Stimulated activated CD8-positive, alpha-beta memory T cell treated with anti-CD3 and anti-CD28 coated beads, Interleukin-4, amount 100 ng/mL, for 24 hours (primary cell): Measurements from ENCODE around the gene TTC24.
"Not testable (repeated sequence)": the region's sequence is repeated elsewhere in the genome, so short reads cannot be mapped to it uniquely, and the experiment has no call there.

Experiments used
- DNase-seq: peaks from one replicate; pipeline ENCODE4 v3.0.0-alpha.2; 2020; ENCODE audit warnings: low read depth

TTC24 gene

GRCh38 chr1:156587927-156588326, 8.4 kb downstream of the TTC24 start:
- DNase-seq = not testable (repeated sequence)

DNA sequence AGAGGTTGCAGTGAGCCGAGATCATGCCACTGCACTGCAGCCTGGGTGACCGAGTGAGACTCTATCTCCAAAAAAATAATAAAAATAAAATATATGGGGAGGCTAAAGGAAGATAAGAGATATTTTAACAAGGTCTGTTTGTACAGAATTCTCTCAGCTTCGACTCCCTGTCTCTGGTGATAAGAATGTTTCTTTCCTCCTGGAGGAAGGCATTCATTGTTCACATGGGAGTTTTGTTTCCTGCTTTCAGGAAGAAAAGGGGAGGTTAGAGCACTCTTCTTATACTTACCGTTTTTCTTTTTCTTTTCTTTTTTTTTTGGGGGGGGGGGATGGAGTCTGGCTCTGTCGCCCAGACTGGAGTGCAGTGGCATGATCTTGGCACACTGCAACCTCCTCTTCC, 10.0 kb downstream of the TTC24 start:
- no peak for DNase-seq

DNA sequence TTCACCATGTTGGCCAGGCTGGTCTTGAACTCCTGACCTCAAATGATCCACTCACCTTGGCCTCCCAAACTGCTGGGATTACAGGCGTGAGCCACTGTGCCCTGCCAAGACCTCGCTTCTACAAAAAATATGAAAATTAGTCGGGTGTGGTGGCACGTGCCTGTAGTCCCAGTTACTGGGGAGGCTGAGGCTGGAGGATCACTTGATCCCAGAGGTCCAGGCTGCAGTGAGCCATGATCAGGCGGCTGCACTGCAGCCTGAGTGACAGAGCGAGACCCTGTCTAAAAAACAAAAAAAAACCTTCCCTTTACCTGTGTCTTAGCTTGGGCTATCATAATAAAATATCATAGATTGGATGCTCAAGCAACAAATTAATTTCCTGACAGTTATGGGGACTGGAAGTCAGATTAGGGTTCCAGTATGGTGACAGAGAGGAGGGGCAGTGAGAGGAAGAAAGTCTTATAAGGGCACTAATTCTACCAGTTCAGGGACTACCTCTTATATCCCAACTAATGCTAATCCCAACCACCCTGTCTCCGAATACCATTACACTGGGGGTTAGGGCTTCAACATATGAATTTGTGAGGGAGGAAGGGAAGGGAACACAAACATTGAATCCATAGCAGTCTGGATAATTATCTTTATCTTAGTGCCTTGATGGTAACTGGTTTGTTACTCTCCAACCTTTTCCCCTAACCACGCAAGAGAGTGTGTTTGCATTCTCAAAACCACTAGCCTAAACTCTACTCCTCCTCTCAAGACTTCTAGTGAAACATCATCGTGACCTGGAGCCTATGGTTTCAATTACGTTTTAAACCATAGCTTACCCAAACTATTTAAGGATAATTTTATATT, 11.0 kb downstream of the TTC24 start:
- DNase-seq = no peak

- DNase-seq = no peak
These were observed 11.6 kb downstream of the TTC24 start for GRCh38 chr1:156591181-156591431.

GRCh38 chr1:156591432-156592157, 12.1 kb downstream of the TTC24 start, which contains the start of gene NAXE:
Gene NAXE, plus strand, starts transcription at chr1:156591776. Its CDS starts 29 bp downstream, at chr1:156591805.
- peak; percentile 57 for DNase-seq

- DNase-seq = no peak
These were observed 12.8 kb downstream of the TTC24 start for GRCh38 chr1:156592158-156592909.

GRCh38 chr1:156592910-156593660, 13.6 kb downstream of the TTC24 start:
- no peak for DNase-seq

- DNase-seq = no peak
These were observed 14.1 kb downstream of the TTC24 start for GRCh38 chr1:156593661-156593989.

- no peak for DNase-seq
These were observed 14.7 kb downstream of the TTC24 start for GRCh38 chr1:156594190-156594589.

GRCh38 chr1:156595016-156595415, 15.5 kb downstream of the TTC24 start:
- DNase-seq = no peak

DNA sequence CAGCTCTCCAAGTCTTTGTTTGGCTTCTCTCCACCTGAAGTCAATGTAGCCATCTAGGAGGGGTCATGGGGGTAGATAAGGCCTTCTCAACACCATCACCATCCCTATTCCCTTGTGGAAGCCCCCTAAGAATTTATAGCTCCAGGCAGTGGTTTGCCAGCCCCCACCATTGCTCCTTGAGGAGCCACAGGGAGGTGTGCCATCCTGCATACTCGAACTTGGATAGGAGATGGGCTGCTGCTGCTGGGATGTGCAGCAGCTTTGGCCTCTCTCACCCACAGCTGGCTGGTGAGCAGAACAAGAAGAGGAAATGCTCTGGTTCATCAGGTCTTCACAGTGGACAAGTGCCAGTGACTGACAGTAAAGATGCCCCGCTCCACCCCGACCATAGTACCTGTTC, 16.9 kb downstream of the TTC24 start:
- DNase-seq = no peak

DNA sequence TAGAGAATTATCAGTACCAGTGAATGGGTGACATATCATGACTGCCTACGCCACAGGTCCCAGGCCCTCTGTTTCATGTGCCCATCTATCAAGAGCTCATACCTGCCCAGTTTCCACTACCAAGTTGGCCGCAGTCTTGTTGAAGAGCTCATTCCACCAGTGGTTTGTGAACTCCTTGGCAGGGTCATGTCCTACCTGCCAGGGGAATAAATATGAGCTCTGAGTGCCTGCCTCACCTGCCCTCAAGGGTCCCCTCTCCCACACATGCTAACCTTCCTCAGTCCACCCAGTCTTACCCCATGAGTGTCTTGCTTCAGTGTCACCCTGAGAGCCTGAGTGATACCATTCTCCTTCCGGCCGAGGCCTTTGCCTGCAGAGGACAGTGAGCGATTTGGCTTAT, 18.6 kb downstream of the TTC24 start:
- DNase-seq = no peak

DNA sequence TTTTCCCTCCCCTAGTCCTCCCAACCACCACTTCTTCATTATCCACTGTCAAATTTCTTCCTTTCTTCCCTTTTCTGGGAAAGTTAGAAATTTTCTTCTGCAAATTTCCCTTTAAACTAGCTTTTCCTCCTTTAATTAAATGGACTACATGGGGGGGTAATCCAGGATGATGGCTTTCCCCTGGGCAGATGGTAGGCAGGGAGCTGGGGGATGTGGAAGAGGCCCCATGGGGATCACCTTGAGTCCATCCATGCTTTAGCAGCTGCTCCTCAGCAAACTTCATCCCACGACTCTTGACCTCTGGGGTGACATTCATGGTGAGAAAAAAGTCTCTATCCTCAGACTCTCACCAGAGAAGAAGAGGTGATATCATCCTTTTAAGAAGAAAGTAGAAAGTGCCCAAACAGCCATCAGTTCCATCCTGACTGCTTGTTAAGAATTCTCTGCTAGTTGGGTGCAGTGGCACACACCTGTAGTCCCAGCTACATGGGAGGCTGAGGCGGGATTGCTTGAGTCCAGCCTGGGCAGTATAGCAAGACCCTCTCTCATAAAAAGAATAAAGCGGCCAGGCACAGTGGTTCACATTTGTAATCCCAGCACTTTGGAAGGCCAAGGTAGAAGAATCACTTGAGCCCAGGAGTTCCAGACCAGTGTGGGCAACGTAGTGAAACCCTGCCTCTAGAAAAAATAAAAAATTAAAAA, 19.4 kb downstream of the TTC24 start:
- DNase-seq = no peak

GRCh38 chr1:156599811-156600210, 20.3 kb downstream of the TTC24 start:
- no peak for DNase-seq

DNA sequence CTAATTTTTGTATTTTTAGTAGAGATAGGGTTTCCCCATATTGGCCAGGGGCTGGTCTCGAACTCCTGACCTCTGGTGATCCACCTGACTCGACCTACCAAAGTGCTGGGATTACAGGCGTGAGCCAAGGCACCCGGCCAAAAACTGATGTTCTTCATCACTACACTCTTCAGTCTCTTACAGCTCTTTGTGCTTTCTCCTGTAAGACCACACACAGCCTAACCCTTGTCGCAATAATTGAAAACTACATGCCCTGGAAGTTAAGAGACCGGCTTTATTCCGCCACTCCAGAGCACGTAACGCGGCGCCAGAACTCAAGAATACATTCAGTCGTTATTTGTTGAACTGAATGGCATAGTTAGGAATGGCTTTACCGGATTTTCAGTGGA, 21.2 kb downstream of the TTC24 start:
- DNase-seq = no peak

- DNase-seq = peak; percentile 63
These were observed 21.8 kb downstream of the TTC24 start, which contains the start of gene GPATCH4 for GRCh38 chr1:156601122-156601830. Gene GPATCH4, minus strand, starts transcription at chr1:156601479.

DNA sequence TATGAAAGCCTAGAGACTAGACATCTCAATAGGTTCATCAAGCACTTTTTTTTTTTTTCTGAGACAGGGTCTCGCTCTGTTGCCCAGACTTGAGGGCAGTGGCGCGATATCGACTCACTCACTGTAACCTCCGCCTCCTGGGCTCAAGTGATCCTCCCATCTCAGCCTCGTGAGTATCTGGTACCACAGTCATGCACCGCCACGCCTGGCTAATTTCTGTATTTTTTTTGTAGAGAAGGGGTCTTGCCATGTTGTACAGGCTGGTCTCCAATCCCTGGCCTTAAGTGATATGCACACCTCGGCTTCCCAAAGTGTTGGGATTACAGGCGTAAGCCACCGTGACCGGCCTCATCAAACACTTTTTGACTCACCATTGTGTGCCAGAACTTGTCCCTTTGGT, 22.4 kb downstream of the TTC24 start:
- no peak for DNase-seq

GRCh38 chr1:156602557-156602993, 23.1 kb downstream of the TTC24 start:
- no peak for DNase-seq

- DNase-seq = not testable (repeated sequence)
These were observed 27.8 kb downstream of the TTC24 start for GRCh38 chr1:156607344-156607743.

GRCh38 chr1:156608036-156608674, 28.6 kb downstream of the TTC24 start:
- no peak for DNase-seq
